ENCODE results near the gene CBFA2T2.
"Not testable (repeated sequence)": the region's sequence is repeated elsewhere in the genome, so short reads cannot be mapped to it uniquely, and the experiment has no call there.

Gene CBFA2T2

DNA sequence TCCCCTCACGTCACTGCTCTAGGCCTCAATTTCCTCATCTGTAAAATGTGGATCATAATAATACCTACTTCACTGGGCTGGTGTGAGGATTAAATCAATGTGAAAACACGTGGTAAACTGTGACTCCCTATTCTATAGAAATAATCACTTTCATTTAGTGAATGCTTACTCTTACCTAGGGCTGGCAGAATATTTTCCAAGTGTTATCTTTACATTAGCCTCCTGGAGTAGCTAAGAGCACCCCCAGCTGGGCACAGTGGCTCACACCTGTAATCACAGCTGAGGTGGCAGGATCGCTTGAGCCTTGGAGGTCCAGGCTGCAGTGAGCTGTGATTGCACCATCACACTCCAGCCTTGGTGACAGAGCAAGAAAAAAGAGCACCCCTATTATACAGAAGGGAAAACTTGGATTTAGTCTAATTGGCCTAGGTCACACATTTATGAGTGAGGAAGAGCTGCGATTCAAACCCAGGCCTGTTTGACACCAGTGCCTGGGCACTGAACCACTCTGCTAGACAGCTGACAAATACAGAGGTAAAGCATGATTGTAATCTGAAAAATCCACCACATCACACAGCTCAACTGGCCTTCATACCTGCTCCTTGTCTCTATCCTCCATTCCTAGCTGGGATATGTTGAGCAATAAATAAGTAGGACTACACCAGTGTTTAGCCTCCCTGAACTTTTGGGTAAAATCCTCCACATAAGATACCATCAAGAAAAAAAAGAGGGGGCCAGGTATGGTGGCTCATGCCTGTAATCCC is 44.9 kb upstream of the CBFA2T2 start:
- TF ChIP-seq, protein P1, sequence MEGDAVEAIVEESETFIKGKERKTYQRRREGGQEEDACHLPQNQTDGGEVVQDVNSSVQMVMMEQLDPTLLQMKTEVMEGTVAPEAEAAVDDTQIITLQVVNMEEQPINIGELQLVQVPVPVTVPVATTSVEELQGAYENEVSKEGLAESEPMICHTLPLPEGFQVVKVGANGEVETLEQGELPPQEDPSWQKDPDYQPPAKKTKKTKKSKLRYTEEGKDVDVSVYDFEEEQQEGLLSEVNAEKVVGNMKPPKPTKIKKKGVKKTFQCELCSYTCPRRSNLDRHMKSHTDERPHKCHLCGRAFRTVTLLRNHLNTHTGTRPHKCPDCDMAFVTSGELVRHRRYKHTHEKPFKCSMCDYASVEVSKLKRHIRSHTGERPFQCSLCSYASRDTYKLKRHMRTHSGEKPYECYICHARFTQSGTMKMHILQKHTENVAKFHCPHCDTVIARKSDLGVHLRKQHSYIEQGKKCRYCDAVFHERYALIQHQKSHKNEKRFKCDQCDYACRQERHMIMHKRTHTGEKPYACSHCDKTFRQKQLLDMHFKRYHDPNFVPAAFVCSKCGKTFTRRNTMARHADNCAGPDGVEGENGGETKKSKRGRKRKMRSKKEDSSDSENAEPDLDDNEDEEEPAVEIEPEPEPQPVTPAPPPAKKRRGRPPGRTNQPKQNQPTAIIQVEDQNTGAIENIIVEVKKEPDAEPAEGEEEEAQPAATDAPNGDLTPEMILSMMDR (IDR thresholded peaks at IDR 0.05; ENCODE audit: low read depth, low read length, missing control alignments): no peak
- in situ Hi-C loops (cut with HindIII; ENCODE audit: low sequenced_read_pairs): no loop called here
- DNase-seq (ENCODE audit: low read depth): no peak
- H3K4me3 ChIP-seq (ENCODE audit: low read depth, low read length): no peak overlapping the region

- TF ChIP-seq, protein P1 (IDR thresholded peaks at IDR 0.05; ENCODE audit: low read depth, low read length, missing control alignments): no peak
- in situ Hi-C loops (cut with HindIII; ENCODE audit: low sequenced_read_pairs): no loop called here
- no peak overlapping the region for H3K4me3 ChIP-seq (ENCODE audit: low read depth, low read length)
- DNase-seq (ENCODE audit: low read depth): no peak
Observed at GRCh38 chr20:33445881-33446625, 43.8 kb upstream of the CBFA2T2 start.

GRCh38 chr20:33450867-33451266 is 39.0 kb upstream of the CBFA2T2 start:
- TF ChIP-seq, protein P1 (IDR thresholded peaks at IDR 0.05; ENCODE audit: low read depth, low read length, missing control alignments): no peak
- H3K4me3 ChIP-seq (ENCODE audit: low read depth, low read length): no peak overlapping the region
- in situ Hi-C loops (cut with HindIII; ENCODE audit: low sequenced_read_pairs): no loop called here
- DNase-seq (ENCODE audit: low read depth): no peak

DNA sequence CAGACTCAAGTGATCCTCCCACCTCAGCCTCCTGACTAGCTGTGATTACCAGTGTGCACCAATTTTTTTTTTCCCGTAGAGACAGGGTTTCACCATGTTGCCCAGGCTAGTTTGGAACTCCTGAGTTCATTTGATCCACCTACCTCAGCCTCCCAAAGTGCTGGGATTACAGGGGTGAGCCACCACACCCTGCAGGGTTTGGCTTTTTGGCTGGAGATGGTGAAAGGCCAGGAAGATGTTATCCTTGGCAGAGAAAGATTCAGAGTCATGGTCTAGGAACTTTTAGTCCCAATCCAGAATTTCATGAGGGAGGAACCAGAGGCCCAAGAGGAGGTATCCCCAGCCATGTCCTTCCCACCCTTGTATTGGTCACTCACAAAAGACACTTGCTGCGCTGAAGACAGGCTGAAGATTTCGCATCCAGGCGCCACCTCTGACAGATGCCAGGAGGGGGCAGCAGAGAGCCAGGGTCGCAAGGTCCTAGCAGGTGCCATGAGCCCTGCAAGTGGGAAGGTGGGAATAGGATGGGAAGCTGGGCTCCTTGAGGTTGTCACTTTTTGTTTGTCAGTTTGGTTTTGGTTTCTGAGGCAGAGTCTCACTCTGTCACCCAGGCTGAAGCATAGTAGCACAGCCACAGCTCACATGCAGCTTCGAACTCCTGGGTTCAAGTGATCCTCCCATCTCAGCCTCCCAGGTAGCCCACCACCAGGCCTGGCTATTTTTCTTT is 32.8 kb upstream of the CBFA2T2 start:
- in situ Hi-C loops (cut with HindIII; ENCODE audit: low sequenced_read_pairs); H3K4me3 ChIP-seq (ENCODE audit: low read depth, low read length): not testable (repeated sequence)
- peak; percentile 44 for DNase-seq (ENCODE audit: low read depth)
- TF ChIP-seq, protein P1 (IDR thresholded peaks at IDR 0.05; ENCODE audit: low read depth, low read length, missing control alignments): peak; percentile 95

GRCh38 chr20:33459599-33459998 is 30.3 kb upstream of the CBFA2T2 start:
- in situ Hi-C loops (cut with HindIII; ENCODE audit: low sequenced_read_pairs): no loop called here
- no peak overlapping the region for H3K4me3 ChIP-seq (ENCODE audit: low read depth, low read length)
- TF ChIP-seq, protein P1 (IDR thresholded peaks at IDR 0.05; ENCODE audit: low read depth, low read length, missing control alignments): no peak
- DNase-seq (ENCODE audit: low read depth): no peak

DNA sequence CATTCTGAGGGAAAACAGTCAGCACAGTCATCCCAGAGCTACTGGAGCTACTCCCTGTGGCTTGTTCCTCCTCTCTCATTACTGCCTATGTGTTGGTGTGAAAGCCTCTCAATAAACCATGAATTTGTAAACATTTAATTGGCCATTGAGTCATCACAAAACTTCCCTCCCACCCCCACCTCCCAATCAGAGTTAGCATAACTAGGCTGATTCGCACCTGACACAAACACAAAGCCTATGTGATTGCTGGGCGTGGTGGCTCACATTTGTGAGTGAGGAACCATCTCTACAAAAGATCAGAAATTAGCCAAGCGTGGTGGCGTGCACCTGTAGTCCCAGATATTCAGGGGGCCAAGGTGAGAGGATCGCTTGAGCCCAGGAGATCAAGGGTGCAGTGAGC is 29.2 kb upstream of the CBFA2T2 start:
- in situ Hi-C loops (cut with HindIII; ENCODE audit: low sequenced_read_pairs): no loop called here
- TF ChIP-seq, protein P1 (IDR thresholded peaks at IDR 0.05; ENCODE audit: low read depth, low read length, missing control alignments): no peak
- no peak overlapping the region for H3K4me3 ChIP-seq (ENCODE audit: low read depth, low read length)
- DNase-seq (ENCODE audit: low read depth): no peak
